Right lobe of liver (tissue), 6 donors: Measurements from ENCODE around the gene SLC35G1. TPM values are rescaled to one million over a fixed set of nuclear protein-coding genes. Genes with fewer than 3 reads are reported as not detected.
A peak's percentile ranks its signal among the peaks of the same experiment; 100 is the strongest.

Experiments
- ATAC-seq, 4 donors: fragments of 200-7000 bp; cut with Tn5 transposase; one replicate each; pipeline ENCODE4 v1.9.1; 2020; ENCODE audit warnings: mild to moderate bottlenecking in 4 of 4, moderate library complexity in 4 of 4
- DNase-seq, 3 donors: peaks; one replicate each; pipeline ENCODE4 v3.0.0-alpha.2; 2020
- H3K27ac ChIP-seq, 3 donors: fragments of 200-600 bp; one replicate each; pipeline ENCODE4 v1.8.0; 2022
- H3K27me3 ChIP-seq, 2 donors: fragments of 200-600 bp; one replicate each; pipeline ENCODE4 v1.8.0; 2022
- H3K36me3 ChIP-seq, 4 donors: fragments of 200-600 bp; sonication (generic) in 1 of 4; one replicate each; pipeline versions ENCODE4 v1.5.1 to v1.8.0; 2017 to 2022; ENCODE audit warnings: control low read depth in 1 of 4
- H3K4me1 ChIP-seq, 4 donors: fragments of 200-600 bp; sonication (generic) in 1 of 4; one replicate each; pipeline versions ENCODE4 v1.5.1 to v1.8.0; 2017 to 2022; ENCODE audit warnings: control low read depth in 1 of 4
- H3K4me3 ChIP-seq, 3 donors: fragments of 200-600 bp; one replicate each; pipeline ENCODE4 v1.8.0; 2022
- H3K9me3 ChIP-seq, 4 donors: fragments of 200-600 bp; sonication (generic) in 1 of 4; one replicate each; pipeline versions ENCODE4 v1.5.1 to v1.8.0; 2017 to 2022; ENCODE audit warnings: control low read depth in 1 of 4
- CTCF ChIP-seq, 4 donors: fragments of 200-600 bp in 3 of 4; fragments of 450-650 bp in 1 of 4; IDR thresholded peaks; one replicate each; pipeline versions ENCODE4 v1.5.1 to v1.8.0; 2016 to 2022; ENCODE audit warnings: antibody characterized with exemption in 4 of 4, mild to moderate bottlenecking in 2 of 4
- POLR2A ChIP-seq: fragments of 450-650 bp; IDR thresholded peaks from one replicate; pipeline ENCODE4 v1.6.1; 2017; ENCODE audit warnings: antibody characterized with exemption, mild to moderate bottlenecking
- WGBS: methylation state at CpG from one replicate; pipeline ENCODE4 v1.1.6; 2018; ENCODE audit warnings: low coverage, low lambda C conversion rate; ENCODE audit not compliant: insufficient coverage; ENCODE audit errors: missing lambda C conversion rate; 5-methylcytosine and 5-hydroxymethylcytosine counted together
- intact Hi-C, 2 donors: fragments of 100-400 bp; cut with DNase I; formaldehyde crosslinking; loops; one replicate each; pipeline versions ENCODE4 v1.11.2 to v1.14.1; 2022
- total RNA-seq, 6 experiments: library from RNA; depleted of rRNA in 2 of 6; stranded (reverse); fragments of >200 nt in 2 of 6; fragmentation: NEBNext Ultra II Directional in 3 of 6; extraction: Animal tissue kit (Norgen Biotek cat#: 25700) in 3 of 6; gene quantifications; one replicate each; pipeline versions ENCODE4 v1.1.0 to v1.2.4, GENCODE V29; 2016 to 2023
- donor health status: DM: no; HTN: yes; CAD: no.
- donor health status: DM: no; HTN: no; CAD: no.
- donor health status: DM: no; HTN: no; CAD: no.
- donor health status: DM: no; HTN: yes; CAD: no.
- donor health status: DM: no; HTN: yes; CAD: no.

The SLC35G1 gene
- total RNA-seq, 6 experiments from 2014 or later = 2.6 to 7.3 (median 4.5) TPM

GRCh38 chr10:93897070-93897780, 3.4 kb downstream of the SLC35G1 start:
- Histone ChIP-seq H3K27me3 (no peaks in the 10 kb centered on the region), H3K4me1 (peaks cover 0 to 22% (median 0%) of the 10 kb centered on the region in 4 donors), H3K27ac (no peak overlapping the region), H3K36me3 (no peaks in the 10 kb centered on the region), H3K9me3 (no peaks in the 10 kb centered on the region), H3K4me3 (no peak overlapping the region)
- peak in 1 of 4 donors; percentile 11 for ATAC-seq
- intact Hi-C loops = no loop called here
- no peak for DNase-seq
- TF ChIP-seq CTCF (IDR thresholded peaks at IDR 0.05) = no peak
- TF ChIP-seq POLR2A = no peak
- WGBS = 89% methylated on average over 4 of the region's 4 CpGs

- H3K27ac ChIP-seq = no peak overlapping the region
- no peak for ATAC-seq
- 92% methylated on average over 2 of the region's 2 CpGs for WGBS
These were observed 5.3 kb downstream of the SLC35G1 start for GRCh38 chr10:93899109-93899508.

GRCh38 chr10:93903051-93903450, 9.3 kb downstream of the SLC35G1 start:
- Histone ChIP-seq H3K27me3 (no peaks in the 10 kb centered on the region), H3K27ac (no peak overlapping the region), H3K4me3 (no peak overlapping the region), H3K9me3 (no peaks in the 10 kb centered on the region), H3K4me1 (no peaks in the 10 kb centered on the region), H3K36me3 (no peaks in the 10 kb centered on the region)
- intact Hi-C loops = no loop called here
- ATAC-seq (no peak), DNase-seq (no peak)
- TF ChIP-seq CTCF (IDR thresholded peaks at IDR 0.05) (no peak), POLR2A (no peak)
- WGBS = 93% methylated on average over 2 of the region's 2 CpGs

More at GRCh38 chr10:93899109-93899508, 5.3 kb downstream of the SLC35G1 start:
- DNase-seq = no peak
- Histone ChIP-seq H3K4me1 (peaks cover 0 to 22% (median 0%) of the 10 kb centered on the region in 4 donors), H3K36me3 (no peaks in the 10 kb centered on the region), H3K27me3 (no peaks in the 10 kb centered on the region), H3K4me3 (no peak overlapping the region), H3K9me3 (no peaks in the 10 kb centered on the region)
- intact Hi-C loops = no loop called here
- TF ChIP-seq POLR2A = no peak
- TF ChIP-seq CTCF (IDR thresholded peaks at IDR 0.05) = no peak

- Histone ChIP-seq H3K27ac (no peak overlapping the region), H3K27me3 (no peaks in the 10 kb centered on the region), H3K36me3 (no peaks in the 10 kb centered on the region), H3K4me1 (no peaks in the 10 kb centered on the region), H3K4me3 (no peak overlapping the region), H3K9me3 (no peaks in the 10 kb centered on the region)
- WGBS = 52% methylated on average over 3 of the region's 5 CpGs
- intact Hi-C loops = no loop called here
- DNase-seq (no peak), ATAC-seq (peak in 3 of 4 donors; percentile 51 to 64 (median 58))
- TF ChIP-seq POLR2A (no peak), CTCF (IDR thresholded peaks at IDR 0.05) (no peak)
These were observed 11.1 kb downstream of the SLC35G1 start for GRCh38 chr10:93904901-93905300.
